GM19035 (cell line): ENCODE results near the gene PCDHGA8.
A peak's percentile ranks its signal among the peaks of the same experiment; 100 is the strongest.
"Not testable (repeated sequence)": the region's sequence is repeated elsewhere in the genome, so short reads cannot be mapped to it uniquely, and the experiment has no call there.

Experiments
- ATAC-seq: cut with Tn5 transposase; IDR thresholded peaks from one replicate; pipeline ENCODE4 v1.9.1; 2021; ENCODE audit not compliant: unreplicated experiment

Gene PCDHGA8

GRCh38 chr5:141399555-141400258 lies 7.3 kb downstream of the PCDHGA8 start:
- no peak for ATAC-seq

GRCh38 chr5:141402553-141403243 lies 10.3 kb downstream of the PCDHGA8 start, which contains the start of gene PCDHGA9:
TSS of gene PCDHGA9 (plus strand) at chr5:141402778. CDS start at chr5:141402953, 175 bp downstream.
- no peak for ATAC-seq

- ATAC-seq = no peak
Observed at GRCh38 chr5:141403387-141403786, 11.0 kb downstream of the PCDHGA8 start.

- not testable (repeated sequence) for ATAC-seq
Observed at GRCh38 chr5:141407790-141408505, 15.5 kb downstream of the PCDHGA8 start, which contains the start of gene PCDHGB6. TSS of gene PCDHGB6 (plus strand) at chr5:141408021. CDS start at chr5:141408203, 182 bp downstream.

GRCh38 chr5:141409598-141410306 lies 17.3 kb downstream of the PCDHGA8 start:
- no peak for ATAC-seq

GRCh38 chr5:141411575-141411974 lies 19.1 kb downstream of the PCDHGA8 start:
- no peak for ATAC-seq

- peak; percentile 77 for ATAC-seq
Observed at GRCh38 chr5:141412854-141413539, 20.6 kb downstream of the PCDHGA8 start, which contains the start of gene PCDHGA10. TSS of gene PCDHGA10 (plus strand) at chr5:141412987. CDS start at chr5:141413176, 189 bp downstream.

GRCh38 chr5:141413540-141414069 lies 21.2 kb downstream of the PCDHGA8 start:
- ATAC-seq = no peak

GRCh38 chr5:141414548-141415274 lies 22.3 kb downstream of the PCDHGA8 start:
- ATAC-seq = not testable (repeated sequence)

- not testable (repeated sequence) for ATAC-seq
Observed at GRCh38 chr5:141415275-141415618, 22.8 kb downstream of the PCDHGA8 start.

- ATAC-seq = not testable (repeated sequence)
Observed at GRCh38 chr5:141417494-141418172, 25.2 kb downstream of the PCDHGA8 start, which contains the start of gene PCDHGB7. TSS of gene PCDHGB7 (plus strand) at chr5:141417677. CDS start at chr5:141417860, 183 bp downstream.

GRCh38 chr5:141419074-141419880 lies 26.8 kb downstream of the PCDHGA8 start:
- no peak for ATAC-seq

- ATAC-seq = no peak
Observed at GRCh38 chr5:141420855-141421488, 28.5 kb downstream of the PCDHGA8 start, which contains the start of gene PCDHGA11. TSS of gene PCDHGA11 (plus strand) at chr5:141421051. CDS start at chr5:141421228, 177 bp downstream.

GRCh38 chr5:141421489-141421855 lies 29.0 kb downstream of the PCDHGA8 start:
- no peak for ATAC-seq

- ATAC-seq = no peak
Observed at GRCh38 chr5:141422742-141423291, 30.4 kb downstream of the PCDHGA8 start.

- ATAC-seq = no peak
Observed at GRCh38 chr5:141427783-141428426, 35.5 kb downstream of the PCDHGA8 start.
